Ovary (tissue), 9 donors: ENCODE measurements around the gene ATP8A1. TPM values are rescaled to one million over a fixed set of nuclear protein-coding genes. Genes with fewer than 3 reads are reported as not detected.

Experiments used
- DNase-seq, 5 donors: peaks; one replicate each; pipeline ENCODE4 v3.0.0-alpha.2; 2019 to 2020
- H3K27ac ChIP-seq, 2 donors: fragments of 200-600 bp; one replicate each; pipeline versions ENCODE4 v1.5.1 to v1.8.0; 2019 to 2022
- H3K27me3 ChIP-seq: fragments of 200-600 bp; one replicate; pipeline ENCODE4 v1.8.0; 2022
- H3K36me3 ChIP-seq: fragments of 200-600 bp; sonication (generic); one replicate; pipeline ENCODE4 v1.5.1; 2019
- H3K4me1 ChIP-seq: one replicate; pipeline ENCODE4 v1.8.1; 2013; ENCODE audit warnings: mild to moderate bottlenecking, moderate library complexity; ENCODE audit not compliant: insufficient read depth
- H3K4me3 ChIP-seq: fragments of 200-600 bp; sonication (generic); one replicate; pipeline ENCODE4 v1.5.1; 2017
- H3K9me3 ChIP-seq, 2 donors: fragments of 200-600 bp in 1 of 2; sonication (generic) in 1 of 2; one replicate each; pipeline versions ENCODE4 v1.5.1 to v1.8.1; 2013 to 2019; ENCODE audit warnings: mild to moderate bottlenecking in 1 of 2, moderate library complexity in 1 of 2
- EP300 ChIP-seq: sonication (generic); formaldehyde crosslinking; IDR thresholded peaks from one replicate; pipeline ENCODE4 v1.6.1; 2017; ENCODE audit warnings: antibody characterized with exemption
- POLR2A ChIP-seq: fragments of 450-650 bp; IDR thresholded peaks from one replicate; pipeline ENCODE4 v1.6.1; 2017; ENCODE audit warnings: antibody characterized with exemption, mild to moderate bottlenecking, moderate library complexity
- WGBS, 3 donors: extraction: QIAGEN DNeasy Blood & Tissue Kit in 1 of 3; methylation state at CpG; one replicate each; pipeline versions ENCODE4 v1.1.5 to v1.1.7; 2013 to 2017; 5-methylcytosine and 5-hydroxymethylcytosine counted together
- intact Hi-C, 4 donors: fragments of 100-400 bp; cut with DNase I; formaldehyde crosslinking; loops; one replicate each; pipeline versions ENCODE4 v1.11.0 to v1.15.1; 2022 to 2023
- polyA plus RNA-seq, 2 donors: library from polyadenylated mRNA; stranded (reverse); fragments of 200-250 nt in 1 of 2; fragments of 350-450 nt in 1 of 2; fragmentation: Illumina TruSeq in 1 of 2; extraction: RNeasy Lipid Tissue Mini Kit (QIAGEN cat#74804) in 1 of 2; gene quantifications; one replicate each; pipeline ENCODE4 v1.2.3, GENCODE V29; 2013 to 2014
- total RNA-seq, 7 donors: library from RNA; depleted of rRNA in 2 of 7; stranded (reverse); fragments of >200 nt in 2 of 7; fragmentation: NEBNext Ultra II Directional in 3 of 7; extraction: Animal tissue kit (Norgen Biotek cat#: 25700) in 3 of 7; gene quantifications; one replicate each; pipeline versions ENCODE4 v1.1.0 to v1.2.4, GENCODE V29; 2016 to 2023
- TF ChIP-seq, protein P1 (sequence below), 3 donors: fragments of 450-650 bp in 2 of 3; fragments of 200-600 bp in 1 of 3; IDR thresholded peaks; one replicate each; pipeline versions ENCODE4 v1.5.1 to v1.8.0; 2016 to 2022; ENCODE audit warnings: antibody characterized with exemption in 3 of 3, mild to moderate bottlenecking in 1 of 3
- donor health status: DM: no; HTN: no; CAD: no; lungs with moderate emphysema.
- donor health status: DM: no; HTN: no; CAD: no.
- donor health status: Bipolar disorder and iron deficiency.
- donor health status: DM: yes; HTN: yes; CAD: no.
- donor health status: DM: no; HTN: no; CAD: no.
- donor health status: DM: yes; HTN: yes; CAD: no.

The ATP8A1 gene
- total and polyA plus RNA-seq, 9 donors = 10.0 to 73.2 (median 21.6) TPM

DNA sequence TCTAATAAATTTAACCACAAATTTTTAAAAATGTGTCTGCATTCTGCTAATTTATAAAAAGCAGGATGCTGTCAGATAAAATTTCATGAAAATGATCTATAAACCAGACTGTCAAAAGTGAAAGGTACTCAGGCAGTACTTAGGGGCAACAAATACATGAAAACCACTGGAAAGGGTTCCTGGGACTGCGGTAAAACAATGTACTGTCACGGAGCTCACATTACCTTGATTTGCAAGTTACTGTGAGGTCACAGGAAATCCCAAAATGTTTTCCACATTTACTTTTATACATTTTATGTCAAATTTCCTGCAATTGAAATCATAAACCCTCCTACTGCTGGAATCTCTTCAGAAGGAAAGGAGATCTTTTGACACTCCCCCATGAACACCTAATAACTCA lies 214.3 kb downstream of the ATP8A1 start:
- whole genome bisulfite sequencing, 3 donors = 82 to 86% (median 83%) methylated on average over 2 of the region's 2 CpGs
- H3K27ac ChIP-seq = no peak overlapping the region
- DNase-seq = no peak
- no peak overlapping the region for H3K4me3 ChIP-seq
- TF ChIP-seq, protein P1, sequence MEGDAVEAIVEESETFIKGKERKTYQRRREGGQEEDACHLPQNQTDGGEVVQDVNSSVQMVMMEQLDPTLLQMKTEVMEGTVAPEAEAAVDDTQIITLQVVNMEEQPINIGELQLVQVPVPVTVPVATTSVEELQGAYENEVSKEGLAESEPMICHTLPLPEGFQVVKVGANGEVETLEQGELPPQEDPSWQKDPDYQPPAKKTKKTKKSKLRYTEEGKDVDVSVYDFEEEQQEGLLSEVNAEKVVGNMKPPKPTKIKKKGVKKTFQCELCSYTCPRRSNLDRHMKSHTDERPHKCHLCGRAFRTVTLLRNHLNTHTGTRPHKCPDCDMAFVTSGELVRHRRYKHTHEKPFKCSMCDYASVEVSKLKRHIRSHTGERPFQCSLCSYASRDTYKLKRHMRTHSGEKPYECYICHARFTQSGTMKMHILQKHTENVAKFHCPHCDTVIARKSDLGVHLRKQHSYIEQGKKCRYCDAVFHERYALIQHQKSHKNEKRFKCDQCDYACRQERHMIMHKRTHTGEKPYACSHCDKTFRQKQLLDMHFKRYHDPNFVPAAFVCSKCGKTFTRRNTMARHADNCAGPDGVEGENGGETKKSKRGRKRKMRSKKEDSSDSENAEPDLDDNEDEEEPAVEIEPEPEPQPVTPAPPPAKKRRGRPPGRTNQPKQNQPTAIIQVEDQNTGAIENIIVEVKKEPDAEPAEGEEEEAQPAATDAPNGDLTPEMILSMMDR (IDR thresholded peaks at IDR 0.05) = no peak
- TF ChIP-seq EP300 (no peak), POLR2A (no peak)
- H3K4me1 ChIP-seq = no peaks in the 10 kb centered on the region
- H3K36me3 ChIP-seq = no peaks in the 10 kb centered on the region
- no peaks in the 10 kb centered on the region for H3K9me3 ChIP-seq
- intact Hi-C loops = no loop called here
- no peaks in the 10 kb centered on the region for H3K27me3 ChIP-seq

DNA sequence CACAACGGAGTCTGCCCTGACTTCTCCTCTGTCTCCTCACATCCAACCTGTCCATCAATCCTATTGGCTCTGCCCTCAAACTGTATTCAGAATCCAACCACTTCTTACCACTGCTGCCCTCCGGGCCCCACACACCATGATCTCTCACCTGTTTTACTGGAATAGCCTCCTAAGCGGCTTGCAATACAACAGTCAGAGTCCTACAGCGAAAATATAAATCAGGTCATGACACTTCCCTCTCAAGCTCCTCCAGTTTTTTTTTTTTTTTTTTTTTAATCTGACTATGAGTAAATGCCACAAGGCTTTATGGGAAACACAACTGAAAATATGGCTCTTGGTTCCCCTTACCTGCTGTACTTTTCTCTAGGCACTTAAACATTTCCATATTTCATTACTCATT lies 216.8 kb downstream of the ATP8A1 start:
- no peaks in the 10 kb centered on the region for H3K4me1 ChIP-seq
- TF ChIP-seq EP300 = no peak
- TF ChIP-seq, protein P1 (IDR thresholded peaks at IDR 0.05) = no peak
- TF ChIP-seq POLR2A = no peak

DNA sequence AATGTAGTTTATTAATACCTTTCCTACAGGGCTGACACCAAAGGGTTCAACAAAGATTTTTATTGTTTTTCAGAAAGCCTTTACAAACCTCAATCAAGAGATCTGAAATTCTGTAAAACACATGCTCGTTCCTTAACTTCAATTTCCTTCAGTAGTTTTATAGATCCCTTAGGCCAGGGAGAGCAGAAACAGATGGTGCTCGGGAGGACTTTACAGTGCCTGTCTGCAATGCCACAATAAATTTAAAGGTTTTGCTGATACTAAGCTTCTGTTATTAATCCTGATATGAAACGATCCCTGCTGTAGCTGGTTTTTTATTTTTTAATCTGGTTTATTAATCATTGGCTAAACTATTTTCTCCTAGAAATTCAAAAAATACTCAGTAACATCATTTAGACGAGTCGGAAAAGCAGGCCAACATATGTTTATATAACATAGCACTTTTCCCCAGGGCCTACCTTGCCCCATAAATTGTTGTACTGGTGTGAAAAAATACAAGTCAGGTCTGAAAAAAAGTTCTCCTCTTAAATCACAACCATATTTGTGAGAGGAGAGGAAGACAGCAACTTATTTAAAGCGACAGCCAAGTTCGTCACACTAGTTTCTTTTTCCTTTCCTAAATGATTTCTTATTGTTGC lies 219.9 kb downstream of the ATP8A1 start:
- TF ChIP-seq, protein P1 (IDR thresholded peaks at IDR 0.05) = no peak
- no peak for TF ChIP-seq POLR2A
- no peak for TF ChIP-seq EP300
- no peak for DNase-seq
- H3K9me3 ChIP-seq = no peaks in the 10 kb centered on the region

More for the DNA sequence above, 216.8 kb downstream of the ATP8A1 start:
- intact Hi-C loops = no loop called here
- no peaks in the 10 kb centered on the region for H3K27me3 ChIP-seq
- no peak for DNase-seq
- H3K36me3 ChIP-seq = no peaks in the 10 kb centered on the region
- no peak overlapping the region for H3K4me3 ChIP-seq
- WGBS, 3 donors = 92 to 94% (median 93%) methylated on average over 4 of the region's 4 CpGs
- H3K27ac ChIP-seq = no peak overlapping the region
- H3K9me3 ChIP-seq = no peaks in the 10 kb centered on the region

DNA sequence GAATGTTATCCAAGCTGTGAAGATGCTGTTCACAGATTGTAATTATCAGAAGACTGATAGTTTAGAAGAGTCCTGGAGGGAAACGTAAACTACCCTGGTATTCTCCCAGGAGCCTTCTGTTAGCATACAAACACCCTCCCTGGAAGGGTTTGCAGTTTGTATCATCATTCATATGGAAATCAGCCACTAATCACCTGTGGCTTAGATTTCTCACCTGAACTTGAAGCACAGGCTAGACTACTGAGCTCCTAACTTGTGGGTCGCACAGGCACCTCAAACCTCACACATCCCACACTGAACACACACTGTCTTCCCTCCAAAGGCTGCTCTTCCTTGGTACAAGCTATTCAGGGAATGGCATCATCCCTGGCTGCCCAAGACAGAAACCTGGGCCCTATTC lies 228.9 kb downstream of the ATP8A1 start:
- no peak overlapping the region for H3K27ac ChIP-seq
- H3K27me3 ChIP-seq = peaks cover 7% of the 10 kb centered on the region
- H3K36me3 ChIP-seq = no peaks in the 10 kb centered on the region
- H3K9me3 ChIP-seq = no peaks in the 10 kb centered on the region
- 73 to 81% (median 77%) methylated on average over 2 of the region's 2 CpGs for WGBS, 3 donors
- H3K4me3 ChIP-seq = no peak overlapping the region
- no peak for TF ChIP-seq EP300
- TF ChIP-seq, protein P1 (IDR thresholded peaks at IDR 0.05) = no peak
- no peak for TF ChIP-seq POLR2A
- intact Hi-C loops = no loop called here
- no peaks in the 10 kb centered on the region for H3K4me1 ChIP-seq
- no peak for DNase-seq

More for the DNA sequence above, 219.9 kb downstream of the ATP8A1 start:
- Histone ChIP-seq H3K4me3 (no peak overlapping the region), H3K4me1 (no peaks in the 10 kb centered on the region), H3K36me3 (no peaks in the 10 kb centered on the region), H3K27ac (no peak overlapping the region), H3K27me3 (no peaks in the 10 kb centered on the region)
- intact Hi-C loops = no loop called here
- WGBS, 3 donors = 75% methylated on average over 7 of the region's 7 CpGs
